ENCODE data around the gene RNF115. TPM values are rescaled to one million over a fixed set of nuclear protein-coding genes. Genes with fewer than 3 reads are reported as not detected.
"Not testable (repeated sequence)": the region's sequence is repeated elsewhere in the genome, so short reads cannot be mapped to it uniquely, and the experiment has no call there.

The RNF115 gene
- total and polyA plus RNA-seq, 2 of the 8 experiments (the other 6 are each of a cell fraction or from before 2014, with no cell fraction given): 4.7 to 10.8 TPM

DNA sequence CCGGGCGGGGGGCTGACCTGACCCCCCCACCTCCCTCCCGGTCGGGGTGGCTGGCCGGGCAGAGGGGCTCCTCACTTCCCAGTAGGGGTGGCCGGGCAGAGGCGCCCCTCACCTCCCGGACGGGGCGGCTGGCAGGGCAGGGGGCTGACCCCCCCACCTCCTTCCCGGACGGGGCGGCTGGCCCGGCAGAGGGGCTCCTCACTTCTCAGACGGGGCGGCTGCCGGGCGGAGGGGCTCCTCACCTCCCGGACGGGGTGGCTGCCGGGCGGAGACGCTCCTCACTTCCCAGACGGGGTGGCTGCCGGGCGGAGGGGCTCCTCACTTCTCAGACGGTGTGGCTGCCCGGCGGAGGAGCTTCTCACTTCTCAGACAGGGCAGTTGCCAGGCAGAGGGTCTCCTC is 57.0 kb downstream of the RNF115 start:
- H4K20me1 ChIP-seq (replicated peaks in 1 of 2; ENCODE audit: control insufficient read depth in 1 of 2, insufficient read depth in 2 of 2, low read length in 2 of 2); H2BK20ac ChIP-seq (ENCODE audit: low read length); H3K27ac ChIP-seq (ENCODE audit: low read depth, low read length); H2BK5ac ChIP-seq (ENCODE audit: low read depth, low read length); H3K18ac ChIP-seq (ENCODE audit: extremely low read depth, low read length); H4K8ac ChIP-seq (ENCODE audit: extremely low read depth, insufficient read depth, low read length); H4K91ac ChIP-seq (replicated peaks; ENCODE audit: insufficient read length, low read length); DNase-seq (ENCODE audit: low read depth in 1 of 2, low spot score in 2 of 2); H3K4me1 ChIP-seq (replicated peaks in 1 of 4; ENCODE audit: control insufficient read depth in 3 of 4, insufficient read depth in 4 of 4, low read length in 3 of 4); H3K9ac ChIP-seq (replicated peaks in 1 of 4; ENCODE audit: extremely low read depth in 1 of 4, low read depth in 3 of 4, low read length in 3 of 4); H3K14ac ChIP-seq (ENCODE audit: insufficient read length); POLR2A ChIA-PET (ENCODE audit: partially characterized antibody); H3K23ac ChIP-seq (ENCODE audit: insufficient read length); H3K4me3 ChIP-seq (ENCODE audit: extremely low read depth in 1 of 4, insufficient read depth in 2 of 4, low read depth in 3 of 4, low read length in 4 of 4); H2AK5ac ChIP-seq (ENCODE audit: low read depth, low read length); FAIRE-seq; H3K56ac ChIP-seq (replicated peaks; ENCODE audit: insufficient read length, low read depth, low read length); H3K27me3 ChIP-seq (replicated peaks in 1 of 4; ENCODE audit: control insufficient read depth in 3 of 4, extremely low read depth in 1 of 4, insufficient read depth in 3 of 4, low read length in 3 of 4); H3K79me2 ChIP-seq (ENCODE audit: control insufficient read depth in 1 of 2, insufficient read depth in 2 of 2, low read length in 2 of 2); H3K79me1 ChIP-seq (ENCODE audit: low read depth, low read length); H4K5ac ChIP-seq (ENCODE audit: insufficient read length, low read depth, low read length); H3K4ac ChIP-seq (replicated peaks; ENCODE audit: insufficient read length, low read depth, low read length); H2BK15ac ChIP-seq (ENCODE audit: low read length); H2BK120ac ChIP-seq (replicated peaks; ENCODE audit: low read depth, low read length); H2BK12ac ChIP-seq (ENCODE audit: low read depth, low read length); H3K4me2 ChIP-seq (ENCODE audit: insufficient read depth in 1 of 2, low read depth in 2 of 2, low read length in 2 of 2); CTCF ChIA-PET (ENCODE audit: partially characterized antibody); H2AFZ ChIP-seq (ENCODE audit: low read length); H3K23me2 ChIP-seq (ENCODE audit: low read depth, low read length): not testable (repeated sequence)
- Histone ChIP-seq H3K36me3 (ENCODE audit: control insufficient read depth in 2 of 4, insufficient read depth in 4 of 4, low read length in 3 of 4) (peaks cover 0 to 23% (median 0%) of the 10 kb centered on the region in 4 experiments; a peak in 4 of 8 replicates), H3K9me3 (ENCODE audit: insufficient read depth in 2 of 2, low read depth in 1 of 2, low read length in 1 of 2) (peaks cover under 1 to 26% of the 10 kb centered on the region in 2 experiments; a peak in 1 of 4 replicates)
- no CpG with 5 or more reads among the region's 29 CpGs for WGBS, 2 experiments (ENCODE audit: extremely low coverage in 1 of 2, insufficient coverage in 1 of 2, insufficient read length in 1 of 2, insufficient replicate concordance in 2 of 2, low coverage in 1 of 2, low lambda C conversion rate in 2 of 2, missing lambda C conversion rate in 1 of 2)

DNA sequence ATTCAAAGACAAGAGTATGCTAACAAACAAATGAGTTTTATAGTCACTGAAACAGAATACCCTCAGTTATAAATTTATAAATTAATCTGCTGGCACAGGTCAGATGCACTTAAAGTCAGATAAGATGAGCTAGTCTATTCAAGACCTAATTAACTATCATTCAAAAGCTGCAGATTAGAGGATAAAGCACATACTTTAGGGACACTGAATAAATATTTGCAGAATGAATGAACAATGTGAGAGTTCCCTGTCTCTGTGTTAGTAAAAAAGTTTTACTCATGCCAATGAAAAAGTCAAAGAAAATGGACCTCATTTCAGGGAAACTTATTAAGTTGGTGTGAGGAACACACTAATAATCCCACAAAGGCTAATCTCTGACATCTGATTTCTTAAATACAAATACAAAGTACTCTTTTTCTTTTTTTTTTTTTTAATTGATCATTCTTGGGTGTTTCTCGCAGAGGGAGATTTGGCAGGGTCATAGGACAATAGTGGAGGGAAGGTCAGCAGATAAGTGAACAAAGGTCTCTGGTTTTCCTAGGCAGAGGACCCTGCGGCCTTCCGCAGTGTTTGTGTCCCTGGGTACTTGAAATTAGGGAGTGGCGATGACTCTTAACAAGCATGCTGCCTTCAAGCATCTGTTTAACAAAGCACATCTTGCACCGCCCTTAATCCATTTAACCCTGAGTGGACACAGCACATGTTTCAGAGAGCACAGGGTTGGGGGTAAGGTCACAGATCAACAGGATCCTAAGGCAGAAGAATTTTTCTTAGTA is 58.1 kb downstream of the RNF115 start:
- not testable (repeated sequence) for FAIRE-seq; H2BK20ac ChIP-seq (ENCODE audit: low read length)

More for the DNA sequence above, 58.1 kb downstream of the RNF115 start:
- H4K5ac ChIP-seq (ENCODE audit: insufficient read length, low read depth, low read length); H2BK15ac ChIP-seq (ENCODE audit: low read length); H3K27ac ChIP-seq (ENCODE audit: low read depth, low read length); H3K4me3 ChIP-seq (ENCODE audit: extremely low read depth in 1 of 4, insufficient read depth in 2 of 4, low read depth in 3 of 4, low read length in 4 of 4); H2BK120ac ChIP-seq (replicated peaks; ENCODE audit: low read depth, low read length); H4K8ac ChIP-seq (ENCODE audit: extremely low read depth, insufficient read depth, low read length); H4K20me1 ChIP-seq (replicated peaks in 1 of 2; ENCODE audit: control insufficient read depth in 1 of 2, insufficient read depth in 2 of 2, low read length in 2 of 2); DNase-seq (ENCODE audit: low read depth in 1 of 2, low spot score in 2 of 2); POLR2A ChIA-PET (ENCODE audit: partially characterized antibody); H2AFZ ChIP-seq (ENCODE audit: low read length); H3K56ac ChIP-seq (replicated peaks; ENCODE audit: insufficient read length, low read depth, low read length); H2BK12ac ChIP-seq (ENCODE audit: low read depth, low read length); H3K23ac ChIP-seq (ENCODE audit: insufficient read length); H3K4me2 ChIP-seq (ENCODE audit: insufficient read depth in 1 of 2, low read depth in 2 of 2, low read length in 2 of 2); H4K91ac ChIP-seq (replicated peaks; ENCODE audit: insufficient read length, low read length); H2BK5ac ChIP-seq (ENCODE audit: low read depth, low read length); H3K4me1 ChIP-seq (replicated peaks in 1 of 4; ENCODE audit: control insufficient read depth in 3 of 4, insufficient read depth in 4 of 4, low read length in 3 of 4); H3K9ac ChIP-seq (replicated peaks in 1 of 4; ENCODE audit: extremely low read depth in 1 of 4, low read depth in 3 of 4, low read length in 3 of 4); H3K79me2 ChIP-seq (ENCODE audit: control insufficient read depth in 1 of 2, insufficient read depth in 2 of 2, low read length in 2 of 2); H3K23me2 ChIP-seq (ENCODE audit: low read depth, low read length); H3K18ac ChIP-seq (ENCODE audit: extremely low read depth, low read length); H3K14ac ChIP-seq (ENCODE audit: insufficient read length); H3K4ac ChIP-seq (replicated peaks; ENCODE audit: insufficient read length, low read depth, low read length); CTCF ChIA-PET (ENCODE audit: partially characterized antibody); H2AK5ac ChIP-seq (ENCODE audit: low read depth, low read length); H3K27me3 ChIP-seq (replicated peaks in 1 of 4; ENCODE audit: control insufficient read depth in 3 of 4, extremely low read depth in 1 of 4, insufficient read depth in 3 of 4, low read length in 3 of 4); H3K79me1 ChIP-seq (ENCODE audit: low read depth, low read length): not testable (repeated sequence)
- peaks cover 0 to 32% (median 2%) of the 10 kb centered on the region in 4 experiments; a peak in 4 of 8 replicates for H3K36me3 ChIP-seq (ENCODE audit: control insufficient read depth in 2 of 4, insufficient read depth in 4 of 4, low read length in 3 of 4)
- no CpG with 5 or more reads among the region's 5 CpGs for WGBS, 2 experiments (ENCODE audit: extremely low coverage in 1 of 2, insufficient coverage in 1 of 2, insufficient read length in 1 of 2, insufficient replicate concordance in 2 of 2, low coverage in 1 of 2, low lambda C conversion rate in 2 of 2, missing lambda C conversion rate in 1 of 2)
- peaks cover 5 to 37% of the 10 kb centered on the region in 2 experiments; a peak in 2 of 4 replicates for H3K9me3 ChIP-seq (ENCODE audit: insufficient read depth in 2 of 2, low read depth in 1 of 2, low read length in 1 of 2)

Measured in H1 (cell line).